Stomach (tissue), 4 donors: ENCODE data around the gene ZNF611.

Experiments used
- POLR2A ChIP-seq, 4 donors: fragments of 450-650 bp; IDR thresholded peaks; one replicate each; pipeline ENCODE4 v1.6.1; 2016; ENCODE audit warnings: antibody characterized with exemption in 4 of 4, control low read depth in 2 of 4, mild to moderate bottlenecking in 1 of 4, moderate library complexity in 1 of 4
- POLR2AphosphoS5 ChIP-seq, 3 donors: sonication (generic); formaldehyde crosslinking; IDR thresholded peaks; one replicate each; pipeline ENCODE4 v1.6.1; 2016; ENCODE audit warnings: antibody characterized with exemption in 3 of 3
- TF ChIP-seq, protein P1 (sequence below), 7 experiments: fragments of 450-650 bp in 4 of 7; fragments of 200-600 bp in 3 of 7; sonication (generic) in 3 of 7; IDR thresholded peaks; one replicate each; pipeline ENCODE4 v1.5.1; 2016 to 2019; ENCODE audit warnings: antibody characterized with exemption in 7 of 7, control low read depth in 2 of 7, mild to moderate bottlenecking in 1 of 7

DNA sequence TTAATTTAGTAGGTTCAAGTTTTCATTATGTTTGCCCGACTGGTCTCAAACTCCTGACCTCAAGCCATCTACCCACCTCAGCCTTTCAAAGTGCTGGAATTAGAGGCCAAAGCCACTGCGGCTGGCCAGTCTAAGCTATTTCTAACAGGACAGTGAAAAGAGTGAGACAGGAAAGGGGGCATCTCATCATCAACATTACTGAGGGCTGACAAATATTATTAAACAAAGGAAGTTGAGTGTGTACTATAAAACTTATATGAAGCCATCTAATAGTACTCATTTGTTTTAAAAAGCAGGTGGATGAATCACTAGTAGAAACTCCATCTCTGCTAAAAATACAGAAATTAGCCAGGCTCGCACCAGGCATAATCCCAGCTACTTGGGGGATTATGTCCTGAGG is 24.3 kb downstream of the ZNF611 start:
- TF ChIP-seq POLR2A (IDR thresholded peaks at IDR 0.05) (no peak), POLR2AphosphoS5 (IDR thresholded peaks at IDR 0.05) (no peak)
- TF ChIP-seq, protein P1, sequence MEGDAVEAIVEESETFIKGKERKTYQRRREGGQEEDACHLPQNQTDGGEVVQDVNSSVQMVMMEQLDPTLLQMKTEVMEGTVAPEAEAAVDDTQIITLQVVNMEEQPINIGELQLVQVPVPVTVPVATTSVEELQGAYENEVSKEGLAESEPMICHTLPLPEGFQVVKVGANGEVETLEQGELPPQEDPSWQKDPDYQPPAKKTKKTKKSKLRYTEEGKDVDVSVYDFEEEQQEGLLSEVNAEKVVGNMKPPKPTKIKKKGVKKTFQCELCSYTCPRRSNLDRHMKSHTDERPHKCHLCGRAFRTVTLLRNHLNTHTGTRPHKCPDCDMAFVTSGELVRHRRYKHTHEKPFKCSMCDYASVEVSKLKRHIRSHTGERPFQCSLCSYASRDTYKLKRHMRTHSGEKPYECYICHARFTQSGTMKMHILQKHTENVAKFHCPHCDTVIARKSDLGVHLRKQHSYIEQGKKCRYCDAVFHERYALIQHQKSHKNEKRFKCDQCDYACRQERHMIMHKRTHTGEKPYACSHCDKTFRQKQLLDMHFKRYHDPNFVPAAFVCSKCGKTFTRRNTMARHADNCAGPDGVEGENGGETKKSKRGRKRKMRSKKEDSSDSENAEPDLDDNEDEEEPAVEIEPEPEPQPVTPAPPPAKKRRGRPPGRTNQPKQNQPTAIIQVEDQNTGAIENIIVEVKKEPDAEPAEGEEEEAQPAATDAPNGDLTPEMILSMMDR (IDR thresholded peaks at IDR 0.05): no peak
